Astrocyte of the cerebellum (primary cell): Measurements from ENCODE around the gene NTN3.
A peak's percentile ranks its signal among the peaks of the same experiment; 100 is the strongest.
"Not testable (repeated sequence)": the region's sequence is repeated elsewhere in the genome, so short reads cannot be mapped to it uniquely, and the experiment has no call there.

Experiments
- DNase-seq: peaks from one replicate; pipeline ENCODE4 v3.0.0-alpha.2; 2011; ENCODE audit warnings: low read depth
- H3K4me3 ChIP-seq: 2 replicates; pipeline ENCODE4 v1.5.1; 2011; ENCODE audit warnings: mild to moderate bottlenecking, low read depth, low read length, moderate library complexity
- CTCF ChIP-seq: IDR thresholded peaks from 2 replicates; pipeline ENCODE4 v1.5.1; 2012; ENCODE audit warnings: low read length, low read depth, moderate library complexity, mild to moderate bottlenecking; ENCODE audit errors: missing control alignments
- in situ Hi-C: cut with HindIII; loops from 2 replicates; pipeline ENCODE4 v1.10.0; 2017; ENCODE audit warnings: low sequenced_read_pairs

NTN3 gene

GRCh38 chr16:2474877-2475412, 3.8 kb downstream of the NTN3 start, which contains the start of gene TBC1D24:
TSS of gene TBC1D24 (plus strand) at chr16:2475127. CDS start at chr16:2496149, 21,022 bp downstream.
- DNase-seq, result peak; percentile 27
- no peak for TF ChIP-seq CTCF
- peak within 1 kb of the TSS; percentile 65 for H3K4me3 ChIP-seq
- in situ Hi-C loops, result no loop called here

DNA sequence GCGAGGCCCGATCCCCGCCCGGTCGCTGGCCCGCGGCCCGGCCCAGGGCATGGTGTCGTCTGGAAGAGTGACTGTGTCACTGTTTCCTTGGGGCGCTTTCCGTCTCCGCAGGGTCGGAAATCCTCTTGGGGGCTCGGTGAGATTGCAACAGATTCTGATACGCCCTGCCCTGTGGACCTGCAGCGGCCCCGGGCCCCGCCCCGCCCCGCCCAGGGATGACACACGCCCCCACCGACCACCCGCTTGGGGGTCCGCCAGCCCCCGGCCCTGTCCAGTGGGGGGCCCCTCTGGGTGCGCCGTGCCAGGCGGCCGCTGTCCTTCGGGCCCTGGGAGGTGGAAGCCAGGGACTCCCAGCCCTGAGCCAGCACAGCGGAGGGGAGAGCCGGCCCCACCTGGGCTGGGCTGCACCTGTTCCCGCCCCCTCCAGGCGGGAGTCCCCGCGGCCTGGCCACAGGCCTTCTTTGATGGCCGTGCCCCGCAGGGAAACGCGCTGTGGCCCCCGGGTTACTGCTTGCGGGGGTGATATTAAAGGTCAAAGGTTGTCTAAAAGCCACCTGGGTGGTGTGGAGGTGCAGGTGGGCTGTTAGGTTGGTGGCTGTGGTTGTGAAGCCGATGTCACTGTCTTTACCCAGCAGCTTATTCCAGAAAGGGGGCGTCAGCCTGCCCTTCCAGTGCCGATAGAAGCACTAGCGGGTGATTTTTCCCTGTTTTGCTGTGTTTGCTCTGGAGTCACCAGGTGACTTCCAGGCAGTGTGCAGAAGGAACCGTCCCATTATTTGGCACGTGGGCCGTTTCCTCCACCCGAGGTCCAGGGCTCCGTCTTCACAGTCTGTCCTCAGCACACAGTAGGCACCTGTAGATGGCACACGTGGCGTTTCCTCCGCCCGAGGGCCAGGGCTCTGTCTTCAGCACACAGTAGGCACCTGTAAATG, 4.6 kb downstream of the NTN3 start:
- DNase-seq, result no peak
- in situ Hi-C loops, result no loop called here
- TF ChIP-seq CTCF, result no peak

DNA sequence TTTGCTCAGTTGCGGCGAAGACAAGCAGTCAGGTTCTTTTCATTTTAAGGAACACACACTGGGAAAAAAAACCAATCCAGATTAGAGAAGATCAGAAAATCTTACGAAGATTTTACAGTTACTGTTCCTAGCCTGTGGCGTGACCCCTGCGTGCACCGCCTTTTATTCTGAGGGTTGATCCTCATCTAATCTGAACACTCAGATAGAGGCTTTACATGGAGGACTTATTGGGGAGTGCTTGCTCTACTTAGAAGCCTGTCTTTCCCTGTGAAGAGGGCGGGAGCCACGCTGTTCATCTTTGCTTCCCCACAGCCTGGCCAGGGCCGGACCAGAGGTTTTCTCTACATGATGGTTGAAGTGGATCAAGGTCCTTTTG, 5.2 kb downstream of the NTN3 start:
- TF ChIP-seq CTCF, result no peak
- no peak overlapping the region for H3K4me3 ChIP-seq
- DNase-seq, result no peak
- in situ Hi-C loops, result no loop called here

More for the DNA sequence above, 4.6 kb downstream of the NTN3 start:
- peak overlapping the region; percentile 65 for H3K4me3 ChIP-seq

GRCh38 chr16:2476741-2477140, 5.6 kb downstream of the NTN3 start:
- DNase-seq, result no peak
- no peak for TF ChIP-seq CTCF
- H3K4me3 ChIP-seq, result no peak overlapping the region
- in situ Hi-C loops, result no loop called here

DNA sequence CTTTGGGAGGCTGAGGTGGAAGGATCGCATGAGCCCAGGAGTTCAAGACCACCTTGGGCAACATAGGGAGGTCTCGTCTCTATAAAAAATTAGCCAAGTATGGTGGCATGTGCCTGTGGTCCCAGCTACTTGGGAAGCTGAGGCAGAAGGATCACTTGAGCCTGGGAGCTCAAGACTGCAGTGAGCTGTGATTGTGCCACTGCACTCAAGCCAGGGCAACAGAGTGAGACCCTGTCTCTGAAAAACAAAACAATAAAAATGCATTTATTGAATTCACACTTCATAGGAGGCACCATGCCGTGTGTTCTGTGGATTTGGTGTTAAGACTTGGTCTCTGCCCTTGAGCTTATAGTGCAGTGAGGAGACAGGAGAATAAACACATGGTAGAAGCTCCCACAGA, 6.2 kb downstream of the NTN3 start:
- DNase-seq, result no peak
- in situ Hi-C loops, result no loop called here
- H3K4me3 ChIP-seq, result no peak overlapping the region
- no peak for TF ChIP-seq CTCF

DNA sequence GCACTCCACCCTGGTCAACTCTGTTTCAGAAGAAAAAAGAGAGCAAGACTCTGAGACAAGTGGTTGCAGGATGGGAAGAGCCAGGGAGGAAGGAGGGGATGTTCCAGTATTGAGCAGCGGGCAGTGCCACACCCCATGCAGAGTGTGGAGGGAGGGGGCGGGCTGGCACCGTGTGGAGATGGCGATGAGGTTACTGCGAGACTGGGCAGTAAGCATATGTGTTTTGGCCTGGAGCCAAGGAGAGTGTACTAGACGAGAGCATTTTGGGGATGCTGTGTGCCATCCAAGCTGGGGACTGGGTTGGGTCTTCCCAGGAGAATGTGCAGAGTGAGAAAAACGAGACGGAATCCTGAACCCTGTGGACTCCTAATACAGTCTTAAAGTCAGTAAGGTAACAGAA, 7.2 kb downstream of the NTN3 start:
- DNase-seq, result no peak
- in situ Hi-C loops, result no loop called here
- no peak for TF ChIP-seq CTCF
- no peak overlapping the region for H3K4me3 ChIP-seq

DNA sequence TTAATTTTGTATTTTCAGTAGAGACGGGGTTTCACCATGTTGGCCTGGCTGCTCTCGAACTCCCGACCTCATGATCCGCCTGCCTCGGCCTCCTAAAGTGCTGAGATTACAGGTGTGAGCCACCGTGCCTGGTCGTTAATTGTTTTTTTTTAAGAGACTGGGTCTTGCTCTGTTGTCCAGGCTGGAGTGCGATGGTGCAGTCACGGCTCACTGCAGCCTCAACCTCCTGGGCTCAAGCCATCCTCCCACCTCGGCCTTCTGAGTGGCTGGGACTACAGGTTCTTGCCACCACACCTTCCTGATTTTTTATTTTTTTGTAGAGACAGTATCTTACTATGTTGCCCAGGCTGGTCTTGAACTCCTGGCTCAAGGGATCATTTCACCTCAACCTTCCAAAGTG, 8.9 kb downstream of the NTN3 start:
- DNase-seq, in situ Hi-C loops, H3K4me3 ChIP-seq: not testable (repeated sequence)
